ENCODE data around the gene MAPRE2. TPM values are rescaled to one million over a fixed set of nuclear protein-coding genes. Genes with fewer than 3 reads are reported as not detected.

The MAPRE2 gene
- total and polyA plus RNA-seq, 10 donors = 18.8 to 62.9 (median 45.1) TPM

DNA sequence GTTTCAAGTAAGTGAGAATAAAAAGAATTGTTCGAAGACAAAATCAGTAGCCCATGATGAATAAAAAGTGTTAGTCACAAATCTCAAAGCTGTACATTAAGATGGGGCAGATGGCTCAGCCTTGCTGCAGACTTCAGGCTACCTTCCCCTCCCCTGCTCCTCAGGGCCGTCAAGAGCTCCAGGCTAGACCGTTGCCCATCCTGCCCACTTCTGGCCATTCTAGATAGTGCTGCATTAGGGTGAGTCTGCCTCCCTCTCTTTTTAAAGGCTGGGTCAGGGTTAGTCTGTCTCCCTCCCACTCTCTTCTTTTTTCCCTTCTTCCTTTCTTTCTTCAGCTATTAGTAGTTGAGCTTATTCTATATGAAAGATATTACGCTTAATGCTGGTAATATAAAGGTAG is 86.0 kb downstream of the MAPRE2 start:
- intact Hi-C loops (cut with DNase I; ENCODE audit: low total_unique reads) = no loop called here

DNA sequence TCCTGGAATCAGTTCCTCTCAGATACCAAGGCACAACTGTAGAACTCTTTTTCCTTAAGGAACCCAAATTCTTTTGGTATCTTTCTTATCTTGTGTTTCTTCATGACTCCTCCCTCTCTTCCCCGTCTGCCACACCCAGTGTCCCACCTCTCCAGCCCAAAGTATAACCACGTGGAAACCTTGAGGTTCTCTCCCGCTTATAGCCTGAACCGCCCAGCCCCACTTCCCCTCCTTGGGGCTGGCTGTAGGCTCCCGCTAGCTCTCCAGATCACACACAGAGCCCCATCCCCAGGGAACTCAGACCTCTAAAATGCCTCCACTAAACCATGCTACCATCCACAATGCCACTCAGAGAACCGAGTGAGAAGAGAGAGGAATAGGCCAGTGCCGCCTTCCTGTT is 87.5 kb downstream of the MAPRE2 start:
- 85 to 88% (median 86%) methylated on average over 7 of the region's 7 CpGs for WGBS, 5 donors
- H3K36me3 ChIP-seq = peaks cover 4 to 82% (median 65%) of the 10 kb centered on the region in 6 donors
- peaks cover 0 to 7% (median 5%) of the 10 kb centered on the region in 8 donors for H3K9me3 ChIP-seq
- no peak overlapping the region for H3K27ac ChIP-seq
- H3K4me1 ChIP-seq = peaks cover 0 to 6% (median 0%) of the 10 kb centered on the region in 6 donors
- no peaks in the 10 kb centered on the region for H3K27me3 ChIP-seq (replicated peaks in 1 of 7)
- TF ChIP-seq POLR2A (IDR thresholded peaks at IDR 0.05) = no peak
- TF ChIP-seq, protein P1, sequence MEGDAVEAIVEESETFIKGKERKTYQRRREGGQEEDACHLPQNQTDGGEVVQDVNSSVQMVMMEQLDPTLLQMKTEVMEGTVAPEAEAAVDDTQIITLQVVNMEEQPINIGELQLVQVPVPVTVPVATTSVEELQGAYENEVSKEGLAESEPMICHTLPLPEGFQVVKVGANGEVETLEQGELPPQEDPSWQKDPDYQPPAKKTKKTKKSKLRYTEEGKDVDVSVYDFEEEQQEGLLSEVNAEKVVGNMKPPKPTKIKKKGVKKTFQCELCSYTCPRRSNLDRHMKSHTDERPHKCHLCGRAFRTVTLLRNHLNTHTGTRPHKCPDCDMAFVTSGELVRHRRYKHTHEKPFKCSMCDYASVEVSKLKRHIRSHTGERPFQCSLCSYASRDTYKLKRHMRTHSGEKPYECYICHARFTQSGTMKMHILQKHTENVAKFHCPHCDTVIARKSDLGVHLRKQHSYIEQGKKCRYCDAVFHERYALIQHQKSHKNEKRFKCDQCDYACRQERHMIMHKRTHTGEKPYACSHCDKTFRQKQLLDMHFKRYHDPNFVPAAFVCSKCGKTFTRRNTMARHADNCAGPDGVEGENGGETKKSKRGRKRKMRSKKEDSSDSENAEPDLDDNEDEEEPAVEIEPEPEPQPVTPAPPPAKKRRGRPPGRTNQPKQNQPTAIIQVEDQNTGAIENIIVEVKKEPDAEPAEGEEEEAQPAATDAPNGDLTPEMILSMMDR (IDR thresholded peaks at IDR 0.05 in 8 of 11, conservative IDR thresholded peaks at IDR 0.05 in 3 of 11) = no peak
- no peak for TF ChIP-seq POLR2AphosphoS5 (IDR thresholded peaks at IDR 0.05)
- H3K4me3 ChIP-seq = no peak overlapping the region
- intact Hi-C loops (cut with DNase I; ENCODE audit: low total_unique reads) = no loop called here
- no peak for DNase-seq

More for the DNA sequence above, 86.0 kb downstream of the MAPRE2 start:
- TF ChIP-seq POLR2AphosphoS5 (IDR thresholded peaks at IDR 0.05) = no peak
- TF ChIP-seq POLR2A (IDR thresholded peaks at IDR 0.05) = no peak
- TF ChIP-seq, protein P1 (IDR thresholded peaks at IDR 0.05 in 8 of 11, conservative IDR thresholded peaks at IDR 0.05 in 3 of 11) = no peak
- H3K4me3 ChIP-seq = no peak overlapping the region
- no peak overlapping the region for H3K27ac ChIP-seq
- DNase-seq = no peak
- no peaks in the 10 kb centered on the region for H3K27me3 ChIP-seq (replicated peaks in 1 of 7)
- peaks cover 0 to 13% (median 2%) of the 10 kb centered on the region in 6 donors for H3K4me1 ChIP-seq
- H3K36me3 ChIP-seq = peaks cover 4 to 74% (median 53%) of the 10 kb centered on the region in 6 donors
- 70 to 89% (median 82%) methylated on average over 4 of the region's 4 CpGs for WGBS, 5 donors
- peaks cover 0 to 11% (median 7%) of the 10 kb centered on the region in 8 donors for H3K9me3 ChIP-seq

DNA sequence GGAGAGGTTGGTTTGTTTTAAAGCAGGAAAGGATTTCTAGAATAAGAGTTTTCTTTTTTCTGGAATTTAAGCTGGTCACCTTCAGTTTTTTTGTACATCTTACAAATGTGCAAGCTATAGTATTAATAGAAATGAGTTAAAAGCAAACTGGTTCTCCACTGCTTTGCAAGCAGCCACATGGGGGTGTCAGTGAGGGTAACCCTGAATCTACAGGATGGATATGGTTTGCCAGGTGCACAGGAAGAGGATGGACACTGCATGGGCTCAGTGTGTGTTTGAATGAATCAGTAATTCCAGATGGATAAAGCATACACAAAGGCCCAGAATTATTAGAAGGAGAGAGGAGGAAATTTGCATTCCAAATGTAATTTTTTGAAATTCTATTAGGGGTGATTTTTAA is 89.0 kb downstream of the MAPRE2 start:
- DNase-seq = no peak
- H3K36me3 ChIP-seq = peaks cover 4 to 97% (median 76%) of the 10 kb centered on the region in 6 donors
- H3K27ac ChIP-seq = no peak overlapping the region
- no peak overlapping the region for H3K4me3 ChIP-seq
- peaks cover 0 to 6% (median 0%) of the 10 kb centered on the region in 6 donors for H3K4me1 ChIP-seq
- H3K9me3 ChIP-seq = no peaks in the 10 kb centered on the region
- intact Hi-C loops (cut with DNase I; ENCODE audit: low total_unique reads) = no loop called here
- H3K27me3 ChIP-seq (replicated peaks in 1 of 7) = no peaks in the 10 kb centered on the region
- TF ChIP-seq POLR2A (IDR thresholded peaks at IDR 0.05) (no peak), POLR2AphosphoS5 (IDR thresholded peaks at IDR 0.05) (no peak)
- TF ChIP-seq, protein P1 (IDR thresholded peaks at IDR 0.05 in 8 of 11, conservative IDR thresholded peaks at IDR 0.05 in 3 of 11) = no peak

DNA sequence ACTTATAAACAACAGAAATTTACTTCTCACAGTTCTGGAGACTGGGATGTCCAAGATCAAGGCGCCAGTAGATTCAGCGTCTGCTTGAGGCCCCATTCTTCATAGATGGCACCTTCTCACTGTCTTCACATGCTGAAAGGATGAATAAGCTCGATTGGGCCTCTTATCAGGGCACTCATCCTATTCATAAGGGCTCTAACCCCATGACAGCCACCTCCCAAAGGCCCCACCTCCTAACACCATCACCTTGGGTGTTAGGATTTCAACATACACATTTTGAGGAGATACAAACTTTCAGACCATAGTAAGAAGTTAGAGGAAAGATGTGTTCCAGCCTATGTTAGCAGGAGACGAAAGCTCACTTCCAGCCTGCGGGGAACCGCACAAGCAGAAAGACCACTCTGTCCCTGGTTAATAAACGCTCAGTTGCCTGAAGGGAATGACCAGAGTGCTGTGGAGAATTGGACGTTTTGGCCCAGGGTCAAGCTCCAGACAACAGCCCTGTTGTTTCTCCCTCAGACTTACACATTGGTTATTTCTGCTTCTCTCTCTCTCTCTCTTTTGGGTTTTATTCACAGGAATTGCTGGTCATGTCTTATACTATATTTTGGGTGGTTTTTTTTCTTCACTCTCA is 90.3 kb downstream of the MAPRE2 start:
- Histone ChIP-seq H3K27me3 (replicated peaks in 1 of 7) (no peaks in the 10 kb centered on the region), H3K4me1 (peaks cover 0 to 6% (median 0%) of the 10 kb centered on the region in 6 donors), H3K36me3 (peaks cover 4 to 100% (median 87%) of the 10 kb centered on the region in 6 donors), H3K27ac (no peak overlapping the region), H3K9me3 (no peaks in the 10 kb centered on the region), H3K4me3 (no peak overlapping the region)
- intact Hi-C loops (cut with DNase I; ENCODE audit: low total_unique reads) = no loop called here
- 88 to 92% (median 90%) methylated on average over 8 of the region's 8 CpGs for WGBS, 5 donors
- DNase-seq = no peak
- TF ChIP-seq POLR2AphosphoS5 (IDR thresholded peaks at IDR 0.05) = no peak
- TF ChIP-seq POLR2A (IDR thresholded peaks at IDR 0.05) = no peak
- TF ChIP-seq, protein P1 (IDR thresholded peaks at IDR 0.05 in 8 of 11, conservative IDR thresholded peaks at IDR 0.05 in 3 of 11) = no peak
